HepG2 (cell line): ENCODE measurements around the gene TUBB2B. TPM values are rescaled to one million over a fixed set of nuclear protein-coding genes. Genes with fewer than 3 reads are reported as not detected.
A peak's percentile ranks its signal among the peaks of the same experiment; 100 is the strongest.

Source experiments
- ELF1 ChIP-seq: sonication (generic); formaldehyde crosslinking; IDR thresholded peaks from 2 replicates; pipeline ENCODE4 v1.4.0; 2020; ENCODE audit warnings: missing genetic modification reagents
- HDAC6 ChIP-seq: fragments of 200-600 bp; sonication (generic); IDR thresholded peaks from 2 replicates; pipeline ENCODE4 v1.7.0; 2017; ENCODE audit warnings: mild to moderate bottlenecking, antibody characterized with exemption, low read length, low read depth
- HOXA3 ChIP-seq: sonication (generic); formaldehyde crosslinking; IDR thresholded peaks from 2 replicates; pipeline ENCODE4 v1.5.0; 2020; ENCODE audit warnings: missing genetic modification reagents
- MTERF4 ChIP-seq: sonication (generic); formaldehyde crosslinking; IDR thresholded peaks from 2 replicates; pipeline ENCODE4 v1.8.0; 2023; ENCODE audit warnings: mild to moderate bottlenecking, missing genetic modification reagents
- MTF2 ChIP-seq: sonication (generic); formaldehyde crosslinking; IDR thresholded peaks from 2 replicates; pipeline ENCODE4 v1.5.0; 2020; ENCODE audit warnings: missing genetic modification reagents, borderline replicate concordance
- ZBTB34 ChIP-seq: sonication (generic); formaldehyde crosslinking; IDR thresholded peaks from 2 replicates; pipeline ENCODE4 v1.8.0; 2022; ENCODE audit warnings: mild to moderate bottlenecking, missing genetic modification reagents
- ZFP36L1 ChIP-seq: sonication (generic); formaldehyde crosslinking; IDR thresholded peaks from 2 replicates; pipeline ENCODE4 v1.8.0; 2022; ENCODE audit warnings: mild to moderate bottlenecking, missing genetic modification reagents, moderate library complexity
- ZFP36L2 ChIP-seq: sonication (generic); formaldehyde crosslinking; IDR thresholded peaks from 2 replicates; pipeline ENCODE4 v1.4.0; 2020; ENCODE audit warnings: missing genetic modification reagents
- ZKSCAN8 ChIP-seq: IDR thresholded peaks from 2 replicates; pipeline ENCODE4 v1.6.1; 2016; ENCODE audit warnings: borderline replicate concordance, missing genetic modification reagents, missing compliant biosample characterization
- ZNF230 ChIP-seq: sonication (generic); formaldehyde crosslinking; IDR thresholded peaks from 2 replicates; pipeline ENCODE4 v1.4.0; 2020; ENCODE audit warnings: mild to moderate bottlenecking, missing genetic modification reagents
- ZNF329 ChIP-seq: sonication (generic); formaldehyde crosslinking; IDR thresholded peaks from 2 replicates; pipeline ENCODE4 v1.9.0; 2021; ENCODE audit warnings: low read depth, mild to moderate bottlenecking, missing genetic modification reagents
- ZNF441 ChIP-seq: sonication (generic); formaldehyde crosslinking; IDR thresholded peaks from 2 replicates; pipeline ENCODE4 v1.7.0; 2021; ENCODE audit warnings: missing genetic modification reagents, borderline replicate concordance
- ZNF546 ChIP-seq: sonication (generic); formaldehyde crosslinking; conservative IDR thresholded peaks from 2 replicates; pipeline ENCODE4 v1.8.1; 2023; ENCODE audit warnings: mild to moderate bottlenecking, missing genetic modification reagents
- ZNF703 ChIP-seq: sonication (generic); formaldehyde crosslinking; IDR thresholded peaks from 2 replicates; pipeline ENCODE4 v1.5.1; 2020; ENCODE audit warnings: missing genetic modification reagents, mild to moderate bottlenecking, moderate library complexity, borderline replicate concordance
- ZNF883 ChIP-seq: sonication (generic); formaldehyde crosslinking; IDR thresholded peaks from 2 replicates; pipeline ENCODE4 v1.5.1; 2020; ENCODE audit warnings: mild to moderate bottlenecking, missing genetic modification reagents; ENCODE audit errors: not compliant biosample characterization
- polyA plus RNA-seq, 8 experiments: library from polyadenylated mRNA; depleted of rRNA in 3 of 8; stranded (reverse) in 7 of 8; unstranded in 1 of 8; fragments of >200 nt; fragmentation: Illumina TruSeq in 4 of 8; extraction: Trizol in 4 of 8; gene quantifications; 2 replicates each; pipeline versions ENCODE4 v1.2.1 to v1.2.3, GENCODE V29; 2011 to 2016; ENCODE audit warnings: low read depth in 4 of 8, missing spikeins in 1 of 8, mixed read lengths in 1 of 8; ENCODE audit not compliant: insufficient read depth in 1 of 8
- total RNA-seq, 5 experiments: library from RNA; depleted of rRNA; stranded (reverse); fragments of >200 nt; fragmentation: Illumina TruSeq; extraction: Trizol; gene quantifications; 2 replicates each; pipeline ENCODE4 v1.2.3, GENCODE V29; 2016; ENCODE audit warnings: low read depth in 1 of 5
- TF ChIP-seq, protein P1 (sequence below): IDR thresholded peaks from 2 replicates; pipeline ENCODE4 v1.6.1; 2018; ENCODE audit warnings: missing genetic modification reagents, mild to moderate bottlenecking, missing compliant biosample characterization
- TF ChIP-seq, protein P2 (sequence below): sonication (generic); formaldehyde crosslinking; IDR thresholded peaks from 2 replicates; pipeline ENCODE4 v1.4.0; 2020; ENCODE audit warnings: missing genetic modification reagents
- TF ChIP-seq, protein P3 (sequence below): sonication (generic); formaldehyde crosslinking; conservative IDR thresholded peaks from 2 replicates; pipeline ENCODE4 v1.5.0; 2020; ENCODE audit warnings: missing genetic modification reagents

TUBB2B gene
- total and polyA plus RNA-seq, 2 of the 13 experiments (the other 11 are each of a cell fraction or from before 2014, with no cell fraction given) = 10.3 to 23.6 TPM

DNA sequence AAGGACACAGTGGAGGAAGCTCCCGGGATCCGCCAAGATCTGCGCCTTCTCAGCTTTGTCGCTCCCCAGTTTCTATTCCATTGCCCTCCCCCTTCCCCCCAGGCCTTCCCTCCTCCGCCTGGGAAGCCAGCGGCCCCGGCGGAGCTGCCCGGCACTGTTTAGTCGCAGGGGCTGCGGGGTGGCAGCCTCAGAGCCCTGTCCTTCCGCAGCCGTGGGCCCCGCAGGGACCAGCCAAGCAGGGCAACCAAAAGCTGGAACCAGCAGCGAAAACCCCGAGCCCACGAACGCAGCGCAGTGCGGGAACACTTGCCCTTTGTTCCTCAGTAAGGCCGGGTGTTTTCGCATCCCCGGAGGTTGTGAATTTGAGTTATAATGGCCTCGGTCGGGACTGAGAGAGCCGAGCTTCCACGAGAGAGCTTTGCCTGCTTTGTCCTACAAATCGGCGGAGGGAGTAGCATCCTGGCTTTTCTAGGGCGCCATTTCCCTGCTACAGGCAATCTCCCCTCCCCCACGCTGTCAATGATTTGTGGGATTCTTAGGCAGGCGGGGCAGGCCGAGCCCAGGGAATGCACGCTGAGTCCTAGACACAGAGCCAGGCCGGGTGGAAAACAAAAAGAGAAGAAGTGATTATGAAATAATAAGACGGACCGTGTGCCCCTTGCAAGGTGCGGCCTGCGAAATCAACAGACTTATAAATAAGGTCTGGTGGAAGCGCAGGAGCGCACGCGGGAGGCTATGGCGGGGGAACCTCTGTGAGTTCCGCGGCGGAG lies 4.0 kb upstream of the TUBB2B start (continued):
- TF ChIP-seq ZFP36L1 (CRISPR knock-in tag) = no peak
- 0 out of 2 replicates have a peak, but pooled peaks have one; percentile 58 for TF ChIP-seq ZKSCAN8
- TF ChIP-seq HDAC6 = no peak
- TF ChIP-seq, protein P1, sequence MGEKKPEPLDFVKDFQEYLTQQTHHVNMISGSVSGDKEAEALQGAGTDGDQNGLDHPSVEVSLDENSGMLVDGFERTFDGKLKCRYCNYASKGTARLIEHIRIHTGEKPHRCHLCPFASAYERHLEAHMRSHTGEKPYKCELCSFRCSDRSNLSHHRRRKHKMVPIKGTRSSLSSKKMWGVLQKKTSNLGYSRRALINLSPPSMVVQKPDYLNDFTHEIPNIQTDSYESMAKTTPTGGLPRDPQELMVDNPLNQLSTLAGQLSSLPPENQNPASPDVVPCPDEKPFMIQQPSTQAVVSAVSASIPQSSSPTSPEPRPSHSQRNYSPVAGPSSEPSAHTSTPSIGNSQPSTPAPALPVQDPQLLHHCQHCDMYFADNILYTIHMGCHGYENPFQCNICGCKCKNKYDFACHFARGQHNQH (CRISPR knock-in tag) = peak; percentile 62; the same call in 1 of the 2 replicates
- TF ChIP-seq, protein P2, sequence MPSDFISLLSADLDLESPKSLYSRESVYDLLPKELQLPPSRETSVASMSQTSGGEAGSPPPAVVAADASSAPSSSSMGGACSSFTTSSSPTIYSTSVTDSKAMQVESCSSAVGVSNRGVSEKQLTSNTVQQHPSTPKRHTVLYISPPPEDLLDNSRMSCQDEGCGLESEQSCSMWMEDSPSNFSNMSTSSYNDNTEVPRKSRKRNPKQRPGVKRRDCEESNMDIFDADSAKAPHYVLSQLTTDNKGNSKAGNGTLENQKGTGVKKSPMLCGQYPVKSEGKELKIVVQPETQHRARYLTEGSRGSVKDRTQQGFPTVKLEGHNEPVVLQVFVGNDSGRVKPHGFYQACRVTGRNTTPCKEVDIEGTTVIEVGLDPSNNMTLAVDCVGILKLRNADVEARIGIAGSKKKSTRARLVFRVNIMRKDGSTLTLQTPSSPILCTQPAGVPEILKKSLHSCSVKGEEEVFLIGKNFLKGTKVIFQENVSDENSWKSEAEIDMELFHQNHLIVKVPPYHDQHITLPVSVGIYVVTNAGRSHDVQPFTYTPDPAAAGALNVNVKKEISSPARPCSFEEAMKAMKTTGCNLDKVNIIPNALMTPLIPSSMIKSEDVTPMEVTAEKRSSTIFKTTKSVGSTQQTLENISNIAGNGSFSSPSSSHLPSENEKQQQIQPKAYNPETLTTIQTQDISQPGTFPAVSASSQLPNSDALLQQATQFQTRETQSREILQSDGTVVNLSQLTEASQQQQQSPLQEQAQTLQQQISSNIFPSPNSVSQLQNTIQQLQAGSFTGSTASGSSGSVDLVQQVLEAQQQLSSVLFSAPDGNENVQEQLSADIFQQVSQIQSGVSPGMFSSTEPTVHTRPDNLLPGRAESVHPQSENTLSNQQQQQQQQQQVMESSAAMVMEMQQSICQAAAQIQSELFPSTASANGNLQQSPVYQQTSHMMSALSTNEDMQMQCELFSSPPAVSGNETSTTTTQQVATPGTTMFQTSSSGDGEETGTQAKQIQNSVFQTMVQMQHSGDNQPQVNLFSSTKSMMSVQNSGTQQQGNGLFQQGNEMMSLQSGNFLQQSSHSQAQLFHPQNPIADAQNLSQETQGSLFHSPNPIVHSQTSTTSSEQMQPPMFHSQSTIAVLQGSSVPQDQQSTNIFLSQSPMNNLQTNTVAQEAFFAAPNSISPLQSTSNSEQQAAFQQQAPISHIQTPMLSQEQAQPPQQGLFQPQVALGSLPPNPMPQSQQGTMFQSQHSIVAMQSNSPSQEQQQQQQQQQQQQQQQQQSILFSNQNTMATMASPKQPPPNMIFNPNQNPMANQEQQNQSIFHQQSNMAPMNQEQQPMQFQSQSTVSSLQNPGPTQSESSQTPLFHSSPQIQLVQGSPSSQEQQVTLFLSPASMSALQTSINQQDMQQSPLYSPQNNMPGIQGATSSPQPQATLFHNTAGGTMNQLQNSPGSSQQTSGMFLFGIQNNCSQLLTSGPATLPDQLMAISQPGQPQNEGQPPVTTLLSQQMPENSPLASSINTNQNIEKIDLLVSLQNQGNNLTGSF = no peak
- 0 out of 2 replicates have a peak, but pooled peaks have one; percentile 63 for TF ChIP-seq ZNF230 (CRISPR knock-in tag)
- peak; percentile 49; the same call in 1 of the 2 replicates for TF ChIP-seq MTERF4 (CRISPR knock-in tag)
- no peak for TF ChIP-seq ZBTB34 (CRISPR knock-in tag)
- TF ChIP-seq ZNF883 (CRISPR knock-in tag) = peak; percentile 49
- TF ChIP-seq ZNF703 = no peak
- 0 out of 2 replicates have a peak, but pooled peaks have one; percentile 35 for TF ChIP-seq ZNF329 (CRISPR knock-in tag)
- TF ChIP-seq ZNF441 (CRISPR knock-in tag) = no peak
- TF ChIP-seq, protein P3, sequence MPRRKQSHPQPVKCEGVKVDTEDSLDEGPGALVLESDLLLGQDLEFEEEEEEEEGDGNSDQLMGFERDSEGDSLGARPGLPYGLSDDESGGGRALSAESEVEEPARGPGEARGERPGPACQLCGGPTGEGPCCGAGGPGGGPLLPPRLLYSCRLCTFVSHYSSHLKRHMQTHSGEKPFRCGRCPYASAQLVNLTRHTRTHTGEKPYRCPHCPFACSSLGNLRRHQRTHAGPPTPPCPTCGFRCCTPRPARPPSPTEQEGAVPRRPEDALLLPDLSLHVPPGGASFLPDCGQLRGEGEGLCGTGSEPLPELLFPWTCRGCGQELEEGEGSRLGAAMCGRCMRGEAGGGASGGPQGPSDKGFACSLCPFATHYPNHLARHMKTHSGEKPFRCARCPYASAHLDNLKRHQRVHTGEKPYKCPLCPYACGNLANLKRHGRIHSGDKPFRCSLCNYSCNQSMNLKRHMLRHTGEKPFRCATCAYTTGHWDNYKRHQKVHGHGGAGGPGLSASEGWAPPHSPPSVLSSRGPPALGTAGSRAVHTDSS = no peak
- TF ChIP-seq ELF1 (CRISPR knock-in tag) = 0 out of 2 replicates have a peak, but pooled peaks have one; percentile 13
- peak; percentile 85 for TF ChIP-seq HOXA3 (CRISPR knock-in tag)
- TF ChIP-seq MTF2 (CRISPR knock-in tag) = peak; percentile 92
- TF ChIP-seq ZFP36L2 = no peak
- TF ChIP-seq ZNF546 (CRISPR knock-in tag) = no peak
